Colonic mucosa (tissue), 4 donors: Measurements from ENCODE around the gene CFAP161. TPM values are rescaled to one million over a fixed set of nuclear protein-coding genes. Genes with fewer than 3 reads are reported as not detected.

Experiments used
- DNase-seq: peaks from one replicate; pipeline ENCODE4 v3.0.0-alpha.2; 2020
- H3K27ac ChIP-seq: fragments of 200-600 bp; one replicate; pipeline ENCODE4 v1.8.0; 2021
- H3K27me3 ChIP-seq: fragments of 200-600 bp; one replicate; pipeline ENCODE4 v1.8.0; 2021
- H3K36me3 ChIP-seq: fragments of 200-600 bp; one replicate; pipeline ENCODE4 v1.8.0; 2021
- H3K4me1 ChIP-seq: fragments of 200-600 bp; one replicate; pipeline ENCODE4 v1.8.0; 2021; ENCODE audit warnings: mild to moderate bottlenecking
- H3K4me3 ChIP-seq: fragments of 200-600 bp; one replicate; pipeline ENCODE4 v1.8.0; 2021
- H3K9ac ChIP-seq, 2 donors: one replicate each; pipeline ENCODE4 v1.7.0; 2013; ENCODE audit warnings: control low read depth in 2 of 2, low read depth in 2 of 2, low read length in 2 of 2
- H3K9me3 ChIP-seq: fragments of 200-600 bp; one replicate; pipeline ENCODE4 v1.8.0; 2021
- intact Hi-C: fragments of 100-400 bp; cut with DNase I; formaldehyde crosslinking; loops from one replicate; pipeline ENCODE4 v1.14.1; 2022
- total RNA-seq, 2 donors: library from RNA; stranded (reverse); fragmentation: NEBNext Ultra II Directional in 1 of 2; extraction: Animal tissue kit (Norgen Biotek cat#: 25700) in 1 of 2; gene quantifications; one replicate each; pipeline ENCODE4 v1.2.1, GENCODE V29; 2021
- TF ChIP-seq, protein P1 (sequence below): fragments of 200-600 bp; IDR thresholded peaks from one replicate; pipeline ENCODE4 v1.8.0; 2022; ENCODE audit warnings: antibody characterized with exemption, mild to moderate bottlenecking
- donor health status: healthy.
- donor health status: DM: no; HTN: no; CAD: no.
- donor health status: DM: no; HTN: no; CAD: no.

The CFAP161 gene
- total RNA-seq, 2 donors from 2014 or later = 0.21 TPM; not detected in 1

- Histone ChIP-seq H3K9me3 (no peaks in the 10 kb centered on the region), H3K27me3 (no peaks in the 10 kb centered on the region), H3K27ac (no peak within 1 kb of the TSS), H3K4me1 (no peaks in the 10 kb centered on the region), H3K36me3 (no peaks in the 10 kb centered on the region), H3K9ac (no peak within 1 kb of the TSS), H3K4me3 (no peak within 1 kb of the TSS)
- DNase-seq = no peak
- TF ChIP-seq, protein P1, sequence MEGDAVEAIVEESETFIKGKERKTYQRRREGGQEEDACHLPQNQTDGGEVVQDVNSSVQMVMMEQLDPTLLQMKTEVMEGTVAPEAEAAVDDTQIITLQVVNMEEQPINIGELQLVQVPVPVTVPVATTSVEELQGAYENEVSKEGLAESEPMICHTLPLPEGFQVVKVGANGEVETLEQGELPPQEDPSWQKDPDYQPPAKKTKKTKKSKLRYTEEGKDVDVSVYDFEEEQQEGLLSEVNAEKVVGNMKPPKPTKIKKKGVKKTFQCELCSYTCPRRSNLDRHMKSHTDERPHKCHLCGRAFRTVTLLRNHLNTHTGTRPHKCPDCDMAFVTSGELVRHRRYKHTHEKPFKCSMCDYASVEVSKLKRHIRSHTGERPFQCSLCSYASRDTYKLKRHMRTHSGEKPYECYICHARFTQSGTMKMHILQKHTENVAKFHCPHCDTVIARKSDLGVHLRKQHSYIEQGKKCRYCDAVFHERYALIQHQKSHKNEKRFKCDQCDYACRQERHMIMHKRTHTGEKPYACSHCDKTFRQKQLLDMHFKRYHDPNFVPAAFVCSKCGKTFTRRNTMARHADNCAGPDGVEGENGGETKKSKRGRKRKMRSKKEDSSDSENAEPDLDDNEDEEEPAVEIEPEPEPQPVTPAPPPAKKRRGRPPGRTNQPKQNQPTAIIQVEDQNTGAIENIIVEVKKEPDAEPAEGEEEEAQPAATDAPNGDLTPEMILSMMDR = no peak
- intact Hi-C loops = no loop called here
These were observed 62.6 kb downstream of the CFAP161 start, which contains the start of gene IL16 for GRCh38 chr15:81196576-81197254. Gene IL16, plus strand, starts transcription at chr15:81196879. Its CDS starts 28,521 bp downstream, at chr15:81225400.

GRCh38 chr15:81197255-81197630, 63.2 kb downstream of the CFAP161 start:
- Histone ChIP-seq H3K27ac (no peak overlapping the region), H3K36me3 (no peaks in the 10 kb centered on the region), H3K4me1 (no peaks in the 10 kb centered on the region), H3K27me3 (no peaks in the 10 kb centered on the region), H3K4me3 (no peak overlapping the region), H3K9ac (no peak overlapping the region), H3K9me3 (no peaks in the 10 kb centered on the region)
- no peak for DNase-seq
- TF ChIP-seq, protein P1 = no peak
- intact Hi-C loops = no loop called here

DNA sequence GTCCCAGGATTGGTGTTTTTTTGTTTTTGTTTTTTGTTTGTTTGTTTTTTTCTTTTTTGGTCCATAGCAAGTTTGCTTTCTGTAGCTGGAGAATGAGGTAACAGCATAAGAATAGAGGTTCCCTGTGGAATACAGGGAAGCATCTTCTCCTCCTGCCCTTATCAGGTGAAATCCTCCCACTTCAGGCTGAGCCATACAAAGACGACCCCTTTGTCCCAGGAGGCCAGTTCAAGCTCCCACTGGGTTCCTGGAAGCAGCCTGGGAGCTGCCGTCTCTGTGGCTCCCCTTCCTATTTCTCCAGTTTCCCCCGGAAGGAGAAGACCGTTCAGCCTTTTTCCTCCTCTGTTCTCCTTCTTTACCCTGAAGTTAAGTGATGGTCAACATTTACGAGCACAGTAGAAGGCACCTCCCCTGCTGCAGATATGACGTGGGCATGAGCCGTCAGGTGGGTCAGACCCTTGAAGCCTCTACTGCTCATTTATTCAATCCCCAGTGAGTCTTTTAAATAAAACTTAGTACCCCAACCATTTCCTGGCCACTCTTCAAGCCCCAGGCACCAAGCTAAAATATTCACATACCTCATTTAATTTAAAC, 63.7 kb downstream of the CFAP161 start:
- Histone ChIP-seq H3K9ac (no peak overlapping the region), H3K4me1 (no peaks in the 10 kb centered on the region), H3K27ac (no peak overlapping the region), H3K36me3 (no peaks in the 10 kb centered on the region), H3K27me3 (no peaks in the 10 kb centered on the region), H3K4me3 (no peak overlapping the region), H3K9me3 (no peaks in the 10 kb centered on the region)
- DNase-seq = no peak
- TF ChIP-seq, protein P1 = no peak
- intact Hi-C loops = no loop called here

Other genes with a start within 250 kb of the CFAP161 start
- 10 to 100 TPM; 20.4 to 26.1 TPM for gene MESD, start 144.5 kb upstream of the CFAP161 start, total RNA-seq
- 10 to 100 TPM; 28.5 to 33.3 TPM for gene TLNRD1, start 133.3 kb upstream of the CFAP161 start, total RNA-seq
- 1 to 10 TPM; 3.4 to 3.7 TPM for gene IL16, start 62.6 kb downstream of the CFAP161 start, total RNA-seq
- gene STARD5, start 189.9 kb downstream of the CFAP161 start, total RNA-seq = 10 to 100 TPM; 34.7 to 38.7 TPM
- gene TMC3, start 239.9 kb downstream of the CFAP161 start, total RNA-seq = under 1 TPM in 1 of 2 donors, not detected in 1; 0.08 TPM